Cardiac muscle cell (in vitro differentiated cells and primary cell): Measurements from ENCODE around the gene SENP2. TPM values are rescaled to one million over a fixed set of nuclear protein-coding genes. Genes with fewer than 3 reads are reported as not detected.
A peak's percentile ranks its signal among the peaks of the same experiment; 100 is the strongest.
"Not testable (repeated sequence)": the region's sequence is repeated elsewhere in the genome, so short reads cannot be mapped to it uniquely, and the experiment has no call there.

Experiments used
- DNase-seq, 2 donors: peaks; one replicate each; pipeline versions ENCODE4 v3.0.0 to v3.0.0-alpha.2; 2010 to 2017; ENCODE audit warnings: low read depth in 1 of 2, low spot score in 1 of 2
- H3K27ac ChIP-seq: fragments of 200-600 bp; sonication (generic); 2 replicates; pipeline ENCODE4 v1.5.1; 2016
- H3K27me3 ChIP-seq: fragments of 200-600 bp; sonication (generic); 2 replicates; pipeline ENCODE4 v1.6.0; 2016; ENCODE audit warnings: control low read depth
- H3K36me3 ChIP-seq: fragments of 200-600 bp; sonication (generic); 2 replicates; pipeline ENCODE4 v1.5.1; 2016; ENCODE audit warnings: control low read depth
- H3K4me1 ChIP-seq: fragments of 200-600 bp; sonication (generic); 2 replicates; pipeline ENCODE4 v1.8.1; 2017; ENCODE audit warnings: low read depth, mild to moderate bottlenecking, mixed run types
- H3K4me3 ChIP-seq: fragments of 200-600 bp; sonication (generic); 2 replicates; pipeline ENCODE4 v1.5.1; 2016; ENCODE audit warnings: mild to moderate bottlenecking
- H3K9me3 ChIP-seq: fragments of 200-600 bp; sonication (generic); 2 replicates; pipeline ENCODE4 v1.5.1; 2017; ENCODE audit warnings: low read depth, mild to moderate bottlenecking, control low read depth
- polyA plus RNA-seq: library from polyadenylated mRNA; unstranded; fragments of >200 nt; fragmentation: Nextera tagmentation; extraction: Ambion mirVana; gene quantifications from 2 replicates; pipeline ENCODE4 v1.2.1, GENCODE V29; 2016
- total RNA-seq: library from RNA; depleted of rRNA; stranded (reverse); fragments of >200 nt; gene quantifications from 2 replicates; pipeline ENCODE4 v1.2.3, GENCODE V29; 2016
- TF ChIP-seq, protein P1 (sequence below): IDR thresholded peaks from 2 replicates; pipeline ENCODE4 v1.5.1; 2012; ENCODE audit warnings: low read depth, mild to moderate bottlenecking, low read length

SENP2 gene
- total and polyA plus RNA-seq, 2 experiments from 2014 or later: 26.9 to 53.6 TPM

DNA sequence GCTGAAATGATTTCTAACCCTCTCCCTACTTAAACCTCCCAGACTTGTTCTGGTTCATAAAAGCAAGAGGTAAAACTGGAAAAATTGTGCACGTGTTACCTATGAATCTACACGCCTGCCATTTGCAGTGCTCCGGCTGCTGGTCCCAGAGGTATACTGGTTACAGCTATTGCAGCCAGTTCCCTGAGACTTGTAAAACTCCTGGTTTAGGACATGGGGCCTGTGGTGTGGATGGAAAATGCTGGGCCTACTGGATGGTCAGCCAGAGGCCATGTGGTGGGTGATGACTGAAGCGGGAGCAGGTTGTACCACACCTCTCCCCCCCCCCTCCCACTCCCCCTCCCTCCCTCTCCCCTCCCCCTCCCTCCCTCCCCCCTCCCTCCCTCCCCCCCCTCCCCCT lies 45.0 kb downstream of the SENP2 start:
- Histone ChIP-seq H3K4me3 (no peak overlapping the region), H3K36me3 (peaks cover 29% of the 10 kb centered on the region), H3K27me3 (no peaks in the 10 kb centered on the region), H3K27ac (peak overlapping the region; percentile 31), H3K4me1 (no peaks in the 10 kb centered on the region), H3K9me3 (no peaks in the 10 kb centered on the region)
- TF ChIP-seq, protein P1, sequence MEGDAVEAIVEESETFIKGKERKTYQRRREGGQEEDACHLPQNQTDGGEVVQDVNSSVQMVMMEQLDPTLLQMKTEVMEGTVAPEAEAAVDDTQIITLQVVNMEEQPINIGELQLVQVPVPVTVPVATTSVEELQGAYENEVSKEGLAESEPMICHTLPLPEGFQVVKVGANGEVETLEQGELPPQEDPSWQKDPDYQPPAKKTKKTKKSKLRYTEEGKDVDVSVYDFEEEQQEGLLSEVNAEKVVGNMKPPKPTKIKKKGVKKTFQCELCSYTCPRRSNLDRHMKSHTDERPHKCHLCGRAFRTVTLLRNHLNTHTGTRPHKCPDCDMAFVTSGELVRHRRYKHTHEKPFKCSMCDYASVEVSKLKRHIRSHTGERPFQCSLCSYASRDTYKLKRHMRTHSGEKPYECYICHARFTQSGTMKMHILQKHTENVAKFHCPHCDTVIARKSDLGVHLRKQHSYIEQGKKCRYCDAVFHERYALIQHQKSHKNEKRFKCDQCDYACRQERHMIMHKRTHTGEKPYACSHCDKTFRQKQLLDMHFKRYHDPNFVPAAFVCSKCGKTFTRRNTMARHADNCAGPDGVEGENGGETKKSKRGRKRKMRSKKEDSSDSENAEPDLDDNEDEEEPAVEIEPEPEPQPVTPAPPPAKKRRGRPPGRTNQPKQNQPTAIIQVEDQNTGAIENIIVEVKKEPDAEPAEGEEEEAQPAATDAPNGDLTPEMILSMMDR: no peak
- DNase-seq: peak in 1 of 2 donors; percentile 29

DNA sequence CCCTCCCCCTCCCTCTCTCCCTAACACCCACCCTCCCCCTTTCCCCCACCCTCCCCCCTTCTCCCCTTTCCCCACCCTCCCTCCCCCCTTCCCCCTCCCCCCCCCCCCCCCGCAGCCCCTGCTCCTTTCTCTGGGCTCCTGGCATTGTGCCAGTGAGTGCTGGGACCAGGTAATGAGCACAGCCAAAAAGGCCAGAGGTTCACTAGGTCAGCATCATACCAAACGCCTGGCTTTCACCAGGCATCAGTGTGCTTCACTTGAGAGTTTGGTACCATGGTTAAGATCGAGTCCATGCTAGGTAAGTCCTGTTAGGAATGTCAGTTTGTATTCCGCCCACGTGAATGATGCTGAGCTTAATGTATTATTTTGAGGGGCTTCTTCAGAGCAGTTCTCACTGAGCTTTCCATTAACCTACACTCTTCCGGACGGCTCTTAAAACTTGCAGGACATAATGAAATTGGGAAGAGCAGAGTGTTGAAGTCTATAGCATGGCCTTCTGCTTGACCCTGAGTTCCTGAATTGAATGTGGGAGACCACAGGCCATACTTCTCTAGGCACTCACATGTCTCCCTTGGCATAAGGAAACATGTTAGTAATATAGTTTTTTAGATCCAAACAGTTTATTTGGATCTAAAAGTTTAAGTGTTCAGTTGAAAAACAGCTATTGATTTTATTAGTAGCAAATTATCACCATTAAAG lies 45.6 kb downstream of the SENP2 start:
- TF ChIP-seq, protein P1: no peak
- Histone ChIP-seq H3K4me1 (no peaks in the 10 kb centered on the region), H3K36me3 (peaks cover 26% of the 10 kb centered on the region), H3K27me3 (no peaks in the 10 kb centered on the region), H3K9me3 (no peaks in the 10 kb centered on the region), H3K4me3 (no peak overlapping the region), H3K27ac (no peak overlapping the region)
- DNase-seq: peak in 1 of 2 donors; percentile 32

DNA sequence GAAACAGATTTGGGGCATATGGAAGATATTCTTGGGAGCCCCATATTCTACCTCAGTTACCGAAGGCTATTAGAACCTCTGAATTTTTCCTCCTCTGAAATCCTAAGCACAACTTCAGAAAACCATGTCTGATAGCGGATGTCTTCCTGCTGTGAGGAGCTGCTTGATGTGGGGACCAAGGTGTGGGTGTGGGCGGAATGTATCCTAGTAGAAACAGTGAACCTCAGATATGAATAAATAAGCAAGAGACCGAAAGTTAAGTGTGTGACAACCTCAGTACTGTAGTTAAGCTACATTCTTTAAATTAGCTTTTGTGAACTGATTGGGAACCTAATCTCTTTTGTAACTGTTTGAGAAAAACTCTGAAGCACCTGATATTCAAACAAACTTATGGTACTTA lies 46.9 kb downstream of the SENP2 start:
- TF ChIP-seq, protein P1: no peak
- no peak overlapping the region for H3K27ac ChIP-seq
- no peak for DNase-seq
- no peaks in the 10 kb centered on the region for H3K9me3 ChIP-seq
- H3K4me3 ChIP-seq: no peak overlapping the region
- H3K4me1 ChIP-seq: no peaks in the 10 kb centered on the region
- peaks cover 16% of the 10 kb centered on the region for H3K36me3 ChIP-seq
- H3K27me3 ChIP-seq: no peaks in the 10 kb centered on the region

DNA sequence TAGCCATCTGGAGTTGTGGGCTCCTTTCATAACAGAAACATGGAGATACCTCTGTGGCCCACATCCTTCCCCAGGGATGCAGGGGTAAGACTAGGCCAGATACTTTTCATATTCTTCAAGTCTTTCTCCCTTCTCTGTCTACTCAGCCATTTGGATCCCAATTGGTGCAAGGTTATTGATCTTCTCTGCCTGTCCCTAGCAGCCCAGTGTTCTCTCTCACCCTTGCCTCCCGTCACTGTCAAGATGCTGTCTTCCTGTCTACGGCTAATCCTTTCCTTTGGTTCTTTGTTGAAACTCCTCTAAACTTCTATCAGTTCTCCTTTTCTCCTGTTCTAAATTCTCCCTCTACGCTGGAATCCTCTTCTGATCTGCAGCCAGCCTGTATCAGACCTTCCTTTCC lies 51.3 kb downstream of the SENP2 start:
- no peak overlapping the region for H3K4me3 ChIP-seq
- no peaks in the 10 kb centered on the region for H3K9me3 ChIP-seq
- TF ChIP-seq, protein P1: no peak

DNA sequence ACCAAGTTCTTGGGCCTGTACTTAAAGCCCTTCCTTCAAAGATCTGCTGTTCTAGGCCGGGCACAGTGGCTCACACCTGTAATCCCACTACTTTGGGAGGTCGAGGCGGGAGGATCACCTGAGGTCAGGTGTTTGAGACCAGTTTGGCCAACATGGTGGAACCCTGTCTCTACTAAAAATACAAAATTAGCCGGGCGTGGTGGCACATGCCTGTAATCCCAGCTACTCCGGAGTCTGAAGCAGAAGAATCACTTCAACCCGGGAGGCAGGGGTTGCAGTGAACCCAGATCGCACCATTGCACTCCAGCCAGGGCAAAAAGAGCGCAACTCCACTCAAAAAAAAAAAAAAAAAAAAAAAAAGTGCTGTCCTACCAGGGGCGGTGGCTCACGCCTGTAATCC lies 52.6 kb downstream of the SENP2 start:
- not testable (repeated sequence) for H3K27me3 ChIP-seq, H3K4me3 ChIP-seq, H3K9me3 ChIP-seq, DNase-seq, H3K36me3 ChIP-seq, H3K27ac ChIP-seq, H3K4me1 ChIP-seq

More for the DNA sequence above, 51.3 kb downstream of the SENP2 start:
- no peaks in the 10 kb centered on the region for H3K27me3 ChIP-seq
- peak overlapping the region; percentile 65 for H3K27ac ChIP-seq
- no peaks in the 10 kb centered on the region for H3K4me1 ChIP-seq
- DNase-seq: no peak
- H3K36me3 ChIP-seq: no peaks in the 10 kb centered on the region

DNA sequence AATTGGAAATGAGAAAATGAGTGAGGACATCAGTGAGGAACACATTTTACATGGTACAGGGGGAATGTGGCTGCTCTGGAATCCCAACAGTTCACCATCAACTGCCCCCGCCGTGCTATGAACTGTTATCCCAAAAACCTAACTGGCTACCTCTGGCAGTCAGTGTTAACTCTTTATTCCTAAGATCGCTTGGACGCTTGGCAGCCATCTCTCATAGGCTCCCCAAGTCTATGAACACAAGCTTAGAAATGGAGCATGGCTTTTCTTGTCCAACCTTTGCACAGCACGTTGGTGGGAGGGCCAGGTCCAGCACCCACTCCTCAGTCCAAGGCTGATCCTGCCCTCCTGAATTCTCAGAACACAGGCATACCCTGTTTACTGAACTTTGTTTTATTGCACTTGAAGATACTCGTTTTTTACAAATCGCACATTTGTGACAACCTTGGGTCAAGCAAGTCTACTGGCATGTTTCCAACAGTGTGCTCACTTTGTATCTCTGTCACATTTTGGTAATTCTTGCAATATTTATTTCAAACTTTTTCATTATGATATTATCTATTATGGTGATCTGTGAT lies 53.6 kb downstream of the SENP2 start:
- Histone ChIP-seq H3K36me3 (peaks cover 2% of the 10 kb centered on the region), H3K27ac (peak overlapping the region; percentile 21), H3K4me3 (no peak overlapping the region), H3K27me3 (no peaks in the 10 kb centered on the region), H3K4me1 (no peaks in the 10 kb centered on the region), H3K9me3 (no peaks in the 10 kb centered on the region)
- TF ChIP-seq, protein P1: no peak
- no peak for DNase-seq
